WTC11 (cell line): ENCODE results near the gene TP53BP1. TPM values are rescaled to one million over a fixed set of nuclear protein-coding genes. Genes with fewer than 3 reads are reported as not detected.

Source experiments
- ATAC-seq: fragments of 200-7000 bp; cut with Tn5 transposase; 2 replicates; pipeline ENCODE4 v1.10.0; 2021; ENCODE audit warnings: mild to moderate bottlenecking, moderate library complexity
- CTCF ChIA-PET: fragments of 300-600 bp; sonication (Branson Sonifier 250); formaldehyde crosslinking; loops from one replicate; lab custom pipeline; 2021; ENCODE audit warnings: antibody characterized with exemption; lab: Charles Lee
- POLR2A ChIA-PET: fragments of 350-600 bp; sonication (Branson Sonifier 250); formaldehyde crosslinking; loops from one replicate; lab custom pipeline; 2021; ENCODE audit warnings: antibody characterized with exemption; lab: Charles Lee
- DNase-seq: peaks from one replicate; pipeline ENCODE4 v3.0.0; 2021; ENCODE audit warnings: low spot score
- H3K27ac Mint-ChIP-seq: 2 replicates; pipeline ENCODE4 v1.8.0; 2021; ENCODE audit warnings: mixed read lengths
- H3K27me3 Mint-ChIP-seq: 2 replicates; pipeline ENCODE4 v1.8.0; 2021; ENCODE audit warnings: low read depth, mild to moderate bottlenecking, moderate library complexity, mixed read lengths
- H3K36me3 Mint-ChIP-seq: 2 replicates; pipeline ENCODE4 v1.8.0; 2021; ENCODE audit warnings: mixed read lengths
- H3K4me1 Mint-ChIP-seq: 2 replicates; pipeline ENCODE4 v1.8.0; 2022; ENCODE audit warnings: mixed read lengths
- H3K4me3 Mint-ChIP-seq: 2 replicates; pipeline ENCODE4 v1.8.0; 2021; ENCODE audit warnings: mild to moderate bottlenecking, moderate library complexity, mixed read lengths
- H3K9me3 Mint-ChIP-seq: 2 replicates; pipeline ENCODE4 v1.8.0; 2021; ENCODE audit warnings: mixed read lengths
- AR ChIP-seq: fragments of 250-450 bp; sonication (Bioruptor Pico); IDR thresholded peaks from 2 replicates; pipeline ENCODE4 v1.9.0; 2021; ENCODE audit warnings: mild to moderate bottlenecking
- ATF1 ChIP-seq: sonication (generic); formaldehyde crosslinking; IDR thresholded peaks from 2 replicates; pipeline ENCODE4 v1.8.1; 2023; ENCODE audit warnings: mild to moderate bottlenecking, moderate library complexity, missing genetic modification reagents
- ESRRA ChIP-seq: sonication (generic); formaldehyde crosslinking; IDR thresholded peaks from 2 replicates; pipeline ENCODE4 v1.8.1; 2022; ENCODE audit warnings: mild to moderate bottlenecking, missing genetic modification reagents, borderline replicate concordance
- ETV6 ChIP-seq: sonication (generic); formaldehyde crosslinking; IDR thresholded peaks from 2 replicates; pipeline ENCODE4 v1.8.1; 2022; ENCODE audit warnings: mild to moderate bottlenecking, missing genetic modification reagents
- GABPB1 ChIP-seq: sonication (generic); formaldehyde crosslinking; IDR thresholded peaks from 2 replicates; pipeline ENCODE4 v1.8.1; 2023; ENCODE audit warnings: mild to moderate bottlenecking, missing genetic modification reagents
- HMGA2 ChIP-seq: fragments of 250-450 bp; sonication (Bioruptor Pico); IDR thresholded peaks from 2 replicates; pipeline ENCODE4 v1.4.0; 2021; ENCODE audit warnings: mild to moderate bottlenecking, moderate library complexity
- MXD4 ChIP-seq: fragments of 250-450 bp; sonication (Bioruptor Pico); IDR thresholded peaks from 2 replicates; pipeline ENCODE4 v1.8.0; 2021; ENCODE audit warnings: mild to moderate bottlenecking, moderate library complexity, borderline replicate concordance
- NFYB ChIP-seq: sonication (generic); formaldehyde crosslinking; conservative IDR thresholded peaks from 2 replicates; pipeline ENCODE4 v1.8.0; 2022; ENCODE audit warnings: low read depth, missing genetic modification reagents
- NR1H2 ChIP-seq: sonication (generic); formaldehyde crosslinking; IDR thresholded peaks from 2 replicates; pipeline ENCODE4 v1.9.0; 2021; ENCODE audit warnings: mild to moderate bottlenecking, moderate library complexity, missing genetic modification reagents
- RORB ChIP-seq: fragments of 250-450 bp; sonication (Bioruptor Pico); IDR thresholded peaks from 2 replicates; pipeline ENCODE4 v1.9.0; 2021; ENCODE audit warnings: mild to moderate bottlenecking
- SMAD4 ChIP-seq: sonication (generic); formaldehyde crosslinking; IDR thresholded peaks from 2 replicates; pipeline ENCODE4 v1.8.0; 2022; ENCODE audit warnings: mild to moderate bottlenecking, missing genetic modification reagents
- TCF7 ChIP-seq: sonication (generic); formaldehyde crosslinking; IDR thresholded peaks from 2 replicates; pipeline ENCODE4 v1.8.0; 2022; ENCODE audit warnings: mild to moderate bottlenecking, low read depth, missing genetic modification reagents, moderate library complexity
- TEAD1 ChIP-seq: sonication (generic); formaldehyde crosslinking; IDR thresholded peaks from 2 replicates; pipeline ENCODE4 v1.8.0; 2022; ENCODE audit warnings: mild to moderate bottlenecking, missing genetic modification reagents
- TEAD4 ChIP-seq: sonication (generic); formaldehyde crosslinking; IDR thresholded peaks from 2 replicates; pipeline ENCODE4 v1.8.0; 2022; ENCODE audit warnings: mild to moderate bottlenecking, missing genetic modification reagents
- USF1 ChIP-seq: sonication (generic); formaldehyde crosslinking; IDR thresholded peaks from 2 replicates; pipeline ENCODE4 v1.8.0; 2022; ENCODE audit warnings: mild to moderate bottlenecking, missing genetic modification reagents
- ZNF121 ChIP-seq: sonication (generic); formaldehyde crosslinking; IDR thresholded peaks from 2 replicates; pipeline ENCODE4 v1.8.0; 2023; ENCODE audit warnings: missing genetic modification reagents
- ZNF219 ChIP-seq: sonication (generic); formaldehyde crosslinking; IDR thresholded peaks from 2 replicates; pipeline ENCODE4 v1.8.0; 2023; ENCODE audit warnings: missing genetic modification reagents, mild to moderate bottlenecking, borderline replicate concordance
- ZNF281 ChIP-seq: sonication (generic); formaldehyde crosslinking; IDR thresholded peaks from 2 replicates; pipeline ENCODE4 v1.8.0; 2023; ENCODE audit warnings: mild to moderate bottlenecking, missing genetic modification reagents
- ZNF416 ChIP-seq: fragments of 250-450 bp; sonication (Bioruptor Pico); IDR thresholded peaks from 2 replicates; pipeline ENCODE4 v1.9.0; 2021; ENCODE audit warnings: mild to moderate bottlenecking, inconsistent platforms
- total RNA-seq: library from RNA; stranded (reverse); gene quantifications from 3 replicates; pipeline ENCODE4 v1.2.3, GENCODE V29; 2021
- TF ChIP-seq, protein P1 (sequence below): sonication (generic); formaldehyde crosslinking; IDR thresholded peaks from 2 replicates; pipeline ENCODE4 v1.8.0; 2022; ENCODE audit warnings: mild to moderate bottlenecking, missing genetic modification reagents
- TF ChIP-seq, protein P2 (sequence below): sonication (generic); formaldehyde crosslinking; IDR thresholded peaks from 2 replicates; pipeline ENCODE4 v1.8.0; 2023; ENCODE audit warnings: missing genetic modification reagents
- TF ChIP-seq, protein P3 (sequence below): sonication (generic); formaldehyde crosslinking; conservative IDR thresholded peaks from 2 replicates; pipeline ENCODE4 v1.8.1; 2022; ENCODE audit warnings: mild to moderate bottlenecking, missing genetic modification reagents

Gene TP53BP1
- total RNA-seq, 1 experiment from 2014 or later: 67.1 TPM

- TF ChIP-seq HMGA2: no peak
Measured at GRCh38 chr15:43526261-43526930, 33.4 kb upstream of the TP53BP1 start (continued).

DNA sequence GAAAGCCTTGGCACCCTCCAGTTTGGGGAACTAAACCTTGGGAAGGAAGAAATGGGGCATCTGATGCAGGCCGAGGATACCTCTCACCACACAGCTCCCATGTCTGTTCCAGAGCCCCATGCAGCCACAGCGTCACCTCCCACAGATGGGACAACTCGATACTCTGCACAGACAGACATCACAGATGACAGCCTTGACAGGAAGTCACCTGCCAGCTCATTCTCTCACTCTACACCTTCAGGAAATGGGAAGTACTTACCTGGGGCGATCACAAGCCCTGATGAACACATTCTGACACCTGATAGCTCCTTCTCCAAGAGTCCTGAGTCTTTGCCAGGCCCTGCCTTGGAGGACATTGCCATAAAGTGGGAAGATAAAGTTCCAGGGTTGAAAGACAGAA is 32.2 kb upstream of the TP53BP1 start:
- no peak overlapping the region for H3K27ac Mint-ChIP-seq
- no peak overlapping the region for H3K4me3 Mint-ChIP-seq
- ChIA-PET CTCF (interaction anchor here (0.9 kb wide), 1 partner anchor 11 kb away, joined by 4 read pairs; no protein-coding TSS in a partner anchor), POLR2A (no interaction called here)
- H3K4me1 Mint-ChIP-seq: peaks cover 3% of the 10 kb centered on the region; the same call in 1 of the 2 replicates
- no peaks in the 10 kb centered on the region for H3K36me3 Mint-ChIP-seq
- ATAC-seq (no peak), DNase-seq (no peak)
- no peak for TF ChIP-seq RORB
- TF ChIP-seq ZNF219 (CRISPR knock-in tag): no peak
- TF ChIP-seq ZNF121 (CRISPR knock-in tag): no peak
- no peak for TF ChIP-seq ZNF281 (CRISPR knock-in tag)
- no peak for TF ChIP-seq SMAD4 (CRISPR knock-in tag)
- no peak for TF ChIP-seq NFYB (CRISPR knock-in tag)
- no peak for TF ChIP-seq ESRRA
- TF ChIP-seq ETV6 (CRISPR knock-in tag): no peak
- TF ChIP-seq, protein P1, sequence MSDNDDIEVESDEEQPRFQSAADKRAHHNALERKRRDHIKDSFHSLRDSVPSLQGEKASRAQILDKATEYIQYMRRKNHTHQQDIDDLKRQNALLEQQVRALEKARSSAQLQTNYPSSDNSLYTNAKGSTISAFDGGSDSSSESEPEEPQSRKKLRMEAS: no peak
- H3K9me3 Mint-ChIP-seq: no peaks in the 10 kb centered on the region
- H3K27me3 Mint-ChIP-seq: peaks cover 20% of the 10 kb centered on the region

GRCh38 chr15:43524254-43524845 is 31.4 kb upstream of the TP53BP1 start:
- TF ChIP-seq, protein P2, sequence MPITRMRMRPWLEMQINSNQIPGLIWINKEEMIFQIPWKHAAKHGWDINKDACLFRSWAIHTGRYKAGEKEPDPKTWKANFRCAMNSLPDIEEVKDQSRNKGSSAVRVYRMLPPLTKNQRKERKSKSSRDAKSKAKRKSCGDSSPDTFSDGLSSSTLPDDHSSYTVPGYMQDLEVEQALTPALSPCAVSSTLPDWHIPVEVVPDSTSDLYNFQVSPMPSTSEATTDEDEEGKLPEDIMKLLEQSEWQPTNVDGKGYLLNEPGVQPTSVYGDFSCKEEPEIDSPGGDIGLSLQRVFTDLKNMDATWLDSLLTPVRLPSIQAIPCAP (CRISPR knock-in tag): no peak
- TF ChIP-seq TEAD4 (CRISPR knock-in tag): no peak
- TF ChIP-seq ZNF416 (CRISPR knock-in tag): no peak
- TF ChIP-seq, protein P3, sequence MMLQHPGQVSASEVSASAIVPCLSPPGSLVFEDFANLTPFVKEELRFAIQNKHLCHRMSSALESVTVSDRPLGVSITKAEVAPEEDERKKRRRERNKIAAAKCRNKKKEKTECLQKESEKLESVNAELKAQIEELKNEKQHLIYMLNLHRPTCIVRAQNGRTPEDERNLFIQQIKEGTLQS: no peak
- TF ChIP-seq GABPB1 (CRISPR knock-in tag): no peak
- no peak for TF ChIP-seq HMGA2
- no peak overlapping the region for H3K4me3 Mint-ChIP-seq
- peaks cover 28% of the 10 kb centered on the region for H3K27me3 Mint-ChIP-seq
- no peaks in the 10 kb centered on the region for H3K36me3 Mint-ChIP-seq
- ATAC-seq (no peak; the same call in 1 of the 2 replicates), DNase-seq (no peak)
- ChIA-PET CTCF (interaction anchor here (0.9 to 1.0 kb wide), 2 partner anchors 10 kb away, joined by 3 to 4 read pairs; no protein-coding TSS in a partner anchor), POLR2A (no interaction called here)
- no peaks in the 10 kb centered on the region for H3K9me3 Mint-ChIP-seq
- H3K27ac Mint-ChIP-seq: no peak overlapping the region
- H3K4me1 Mint-ChIP-seq: no peaks in the 10 kb centered on the region

DNA sequence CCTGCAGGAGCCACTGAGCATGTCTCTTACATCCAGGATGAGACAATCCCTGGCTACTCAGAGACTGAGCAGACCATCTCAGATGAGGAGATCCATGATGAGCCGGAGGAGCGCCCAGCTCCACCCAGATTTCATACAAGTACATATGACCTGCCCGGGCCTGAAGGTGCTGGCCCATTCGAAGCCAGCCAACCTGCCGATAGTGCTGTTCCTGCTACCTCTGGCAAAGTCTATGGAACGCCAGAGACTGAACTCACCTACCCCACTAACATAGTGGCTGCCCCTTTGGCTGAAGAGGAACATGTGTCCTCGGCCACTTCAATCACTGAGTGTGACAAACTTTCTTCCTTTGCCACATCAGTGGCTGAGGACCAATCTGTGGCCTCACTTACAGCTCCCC is 30.7 kb upstream of the TP53BP1 start:
- ATAC-seq: no peak
- ChIA-PET POLR2A (no interaction called here), CTCF (interaction anchor here (0.8 to 1.0 kb wide), 3 partner anchors 7 to 14 kb away, joined by 3 read pairs; no protein-coding TSS in a partner anchor)
- H3K27ac Mint-ChIP-seq: no peak overlapping the region
- H3K27me3 Mint-ChIP-seq: peaks cover 35% of the 10 kb centered on the region
- H3K4me1 Mint-ChIP-seq: peaks cover 6% of the 10 kb centered on the region; the same call in 1 of the 2 replicates
- no peaks in the 10 kb centered on the region for H3K36me3 Mint-ChIP-seq
- no peak overlapping the region for H3K4me3 Mint-ChIP-seq
- H3K9me3 Mint-ChIP-seq: no peaks in the 10 kb centered on the region
- DNase-seq: no peak
- TF ChIP-seq USF1 (CRISPR knock-in tag) (no peak), NR1H2 (no peak), TEAD1 (no peak), TCF7 (CRISPR knock-in tag) (no peak), ATF1 (no peak), ESRRA (no peak), MXD4 (CRISPR knock-in tag) (no peak), ZNF219 (CRISPR knock-in tag) (no peak), AR (no peak)
